Renal pelvis (tissue), 4 donors: ENCODE measurements around the gene STAG1. TPM values are rescaled to one million over a fixed set of nuclear protein-coding genes. Genes with fewer than 3 reads are reported as not detected.
"Not testable (repeated sequence)": the region's sequence is repeated elsewhere in the genome, so short reads cannot be mapped to it uniquely, and the experiment has no call there.

Experiments
- DNase-seq: peaks from one replicate; pipeline ENCODE4 v3.0.0-alpha.2; 2013
- polyA plus RNA-seq, 3 donors: library from polyadenylated mRNA; unstranded; fragments of 120-200 nt; gene quantifications; one replicate each; pipeline ENCODE4 v1.2.1, GENCODE V29; 2013; ENCODE audit not compliant: insufficient read length in 3 of 3

The STAG1 gene
- polyA plus RNA-seq, 3 donors, result 43.6 to 49.8 (median 45.2) TPM

DNA sequence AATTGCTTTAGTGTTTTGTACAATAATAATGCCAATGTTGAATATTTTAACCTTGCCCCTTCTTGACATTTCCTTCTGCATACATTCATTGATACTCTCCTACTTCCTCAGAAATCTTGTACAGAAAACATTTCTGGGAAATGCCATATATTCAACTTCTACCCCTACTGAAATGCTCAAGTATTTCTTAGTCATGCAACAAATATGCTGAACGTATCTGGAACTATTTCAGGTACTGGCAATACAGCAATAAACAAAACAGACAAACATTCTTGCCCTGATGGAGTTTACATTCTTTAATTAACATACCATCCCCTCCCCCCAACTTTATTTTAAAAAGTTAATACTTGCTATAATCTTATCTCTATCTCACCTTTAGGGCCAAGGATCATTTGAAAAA, 147.2 kb downstream of the STAG1 start:
- no peak for DNase-seq

- DNase-seq, result no peak
Measured at GRCh38 chr3:136602818-136603217, 149.4 kb downstream of the STAG1 start.

GRCh38 chr3:136595913-136596697, 156.1 kb downstream of the STAG1 start:
- no peak for DNase-seq

GRCh38 chr3:136586580-136586979, 165.6 kb downstream of the STAG1 start:
- no peak for DNase-seq

- no peak for DNase-seq
Measured at GRCh38 chr3:136584728-136585127, 167.4 kb downstream of the STAG1 start.

DNA sequence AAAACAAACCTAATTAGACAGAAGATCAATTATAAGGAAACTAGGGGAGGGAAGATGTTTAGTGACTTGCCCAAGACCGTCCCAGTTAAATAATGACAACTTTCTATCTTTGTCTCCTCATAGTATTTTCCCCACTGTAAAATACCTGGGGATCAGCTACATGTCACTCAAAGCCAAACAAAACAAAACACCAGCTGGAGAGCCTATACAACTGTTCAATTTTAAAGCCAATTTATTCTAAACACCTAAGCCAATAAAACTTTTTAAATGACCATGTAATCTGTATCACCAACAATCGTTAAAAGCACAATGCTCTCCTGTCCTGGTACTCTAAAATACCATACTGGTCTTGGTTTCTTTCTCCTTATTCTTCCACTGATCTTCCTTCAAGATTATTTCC, 168.4 kb downstream of the STAG1 start:
- no peak for DNase-seq

- DNase-seq, result no peak
Measured at GRCh38 chr3:136577791-136578190, 174.4 kb downstream of the STAG1 start.

GRCh38 chr3:136576279-136577009, 175.7 kb downstream of the STAG1 start:
- no peak for DNase-seq

DNA sequence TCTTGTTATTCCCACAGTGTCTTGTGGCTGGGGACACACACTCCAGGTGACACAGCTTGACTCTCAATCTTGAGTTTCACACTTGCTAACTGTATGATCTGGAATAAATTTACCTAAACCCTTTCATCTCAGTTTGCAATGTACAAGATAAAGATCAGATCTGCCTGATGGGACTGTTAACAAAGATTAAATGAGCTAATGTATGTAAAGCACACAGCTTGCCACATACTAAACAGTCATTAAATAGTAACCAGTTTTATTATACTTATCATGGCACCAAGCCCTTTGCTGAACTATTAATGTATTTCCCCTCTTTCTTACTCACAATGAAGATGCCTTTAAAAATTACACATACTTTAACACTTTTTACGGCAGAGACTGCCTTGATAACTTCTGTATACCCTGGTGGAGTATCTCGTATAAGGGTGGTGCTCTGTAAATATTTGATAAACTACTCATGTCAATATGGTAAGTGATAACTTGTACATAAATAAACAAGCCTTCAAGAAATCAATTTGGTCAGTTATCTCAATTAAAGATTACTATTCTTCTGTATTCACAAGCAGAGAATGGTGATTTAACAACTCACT, 184.5 kb downstream of the STAG1 start:
- no peak for DNase-seq

GRCh38 chr3:136564962-136565361, 187.2 kb downstream of the STAG1 start:
- DNase-seq, result not testable (repeated sequence)

DNA sequence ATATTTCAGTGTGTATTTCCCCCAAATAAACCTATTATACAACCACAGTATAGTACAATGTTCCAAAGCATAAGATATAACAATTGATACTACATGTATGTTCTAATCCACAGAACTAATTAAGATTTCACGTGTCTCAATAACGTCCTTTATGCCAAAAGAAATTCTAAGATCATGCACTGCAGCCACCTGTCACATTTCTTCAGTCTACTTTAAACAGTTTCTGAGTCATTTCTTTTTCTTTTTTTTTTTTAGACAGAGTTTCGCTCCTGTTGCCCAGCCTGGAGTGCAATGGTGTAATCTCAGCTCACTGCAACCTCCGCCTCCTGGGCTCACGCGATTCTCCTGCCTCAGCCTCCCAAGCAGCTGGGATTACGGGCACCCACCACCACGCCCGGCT, 190.2 kb downstream of the STAG1 start:
- no peak for DNase-seq

DNA sequence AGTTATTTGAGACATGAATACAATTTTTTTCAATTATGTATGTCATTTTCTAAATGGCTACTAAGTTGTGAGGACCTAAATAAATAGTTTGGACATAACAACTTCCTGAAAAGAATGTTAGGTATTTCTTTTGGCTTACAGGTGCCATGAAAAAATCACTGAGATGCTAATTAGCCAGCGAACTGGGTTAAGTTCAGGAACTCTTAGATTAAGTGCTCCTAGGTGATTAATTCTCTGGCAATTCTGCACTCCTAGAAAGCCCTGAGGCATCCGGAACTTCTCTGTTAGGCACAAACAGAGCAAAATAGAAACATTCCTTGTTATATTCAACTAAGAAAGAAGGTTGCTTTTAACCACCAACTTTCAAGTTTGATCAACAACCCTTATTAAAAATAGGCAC, 192.3 kb downstream of the STAG1 start:
- DNase-seq, result no peak

GRCh38 chr3:136549461-136549860, 202.7 kb downstream of the STAG1 start:
- not testable (repeated sequence) for DNase-seq

DNA sequence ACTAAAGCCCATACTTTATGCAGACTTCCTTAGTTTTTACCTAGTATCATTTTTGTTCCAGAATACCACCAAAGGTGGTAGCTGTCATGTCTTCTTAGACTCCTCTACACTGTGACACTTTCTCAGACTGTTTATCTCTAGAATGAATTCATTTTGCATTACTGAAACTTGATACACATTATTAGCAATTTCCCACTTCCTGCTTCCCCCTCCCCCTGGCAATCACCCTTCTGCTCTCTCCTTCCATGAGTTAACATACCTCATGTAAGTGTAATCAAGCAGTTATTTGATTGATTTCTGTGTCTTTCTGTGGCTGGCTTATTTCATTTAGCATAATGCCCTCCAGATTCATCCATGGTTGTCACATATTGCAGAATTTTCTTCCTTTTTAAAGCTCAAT, 204.9 kb downstream of the STAG1 start:
- DNase-seq, result no peak

DNA sequence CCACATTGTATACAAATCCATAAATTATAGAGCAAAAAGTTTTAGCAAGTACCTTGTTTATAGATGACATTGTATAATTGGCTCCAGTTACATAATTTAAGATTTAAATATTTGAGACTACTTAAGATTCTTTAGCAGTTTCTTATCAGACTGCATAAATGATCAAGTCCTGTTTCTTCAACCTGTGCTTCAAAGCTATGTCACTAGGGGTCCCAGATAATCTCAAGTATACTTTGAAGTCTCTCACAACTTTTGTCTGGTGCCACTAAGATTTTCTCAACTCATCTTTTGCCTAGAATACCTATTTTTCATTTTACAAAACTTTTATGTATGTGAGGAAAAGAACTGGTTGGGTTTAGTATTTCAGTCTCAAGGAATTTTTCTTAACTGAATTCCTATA, 205.5 kb downstream of the STAG1 start:
- no peak for DNase-seq

DNA sequence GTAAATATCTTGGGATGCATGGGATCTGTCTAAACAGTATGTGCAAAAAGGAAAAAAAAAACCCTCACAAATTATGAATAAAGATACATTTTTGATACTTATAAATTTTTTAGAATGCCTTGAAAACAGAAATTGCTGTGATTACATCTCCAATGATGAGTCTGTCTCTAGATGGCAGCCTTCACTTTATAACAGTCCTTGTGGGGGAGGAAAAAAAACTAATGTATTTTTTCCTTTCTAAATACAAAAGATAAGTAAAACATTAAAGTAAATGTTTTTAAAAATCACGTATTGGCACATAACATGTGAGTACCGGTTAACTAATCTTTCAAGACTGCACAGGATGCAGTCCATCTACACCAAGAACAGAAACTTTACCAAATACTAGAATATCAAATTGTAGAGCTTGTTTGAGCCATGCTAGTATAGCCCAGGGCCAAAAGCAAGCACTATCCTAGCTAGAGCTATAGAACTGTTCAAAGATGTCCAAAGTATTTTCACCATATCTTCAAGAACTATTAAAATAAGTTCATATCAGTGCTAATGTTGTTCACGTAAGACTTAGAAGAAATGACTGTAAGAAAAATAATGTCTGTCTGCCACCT, 206.4 kb downstream of the STAG1 start:
- DNase-seq, result no peak

DNA sequence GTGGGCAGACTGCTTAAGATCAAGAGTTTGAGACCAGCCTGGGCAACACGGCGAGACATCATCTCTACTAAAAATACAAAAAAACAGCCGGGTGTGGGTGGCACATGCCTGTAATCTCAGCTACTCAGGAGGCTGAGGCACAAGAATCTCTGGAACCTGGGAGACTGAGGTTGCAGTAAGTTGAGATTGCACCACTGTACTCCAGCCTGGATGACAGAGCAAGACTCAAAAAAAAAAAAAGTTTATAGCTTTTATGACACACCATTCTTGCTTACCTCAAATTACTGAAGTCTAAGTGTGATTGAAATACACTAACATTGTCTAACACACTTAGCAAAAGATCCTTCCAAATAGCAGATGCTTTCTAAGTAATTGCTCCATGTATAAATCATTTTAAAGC, 207.6 kb downstream of the STAG1 start:
- no peak for DNase-seq

GRCh38 chr3:136543385-136543784, 208.8 kb downstream of the STAG1 start:
- no peak for DNase-seq

DNA sequence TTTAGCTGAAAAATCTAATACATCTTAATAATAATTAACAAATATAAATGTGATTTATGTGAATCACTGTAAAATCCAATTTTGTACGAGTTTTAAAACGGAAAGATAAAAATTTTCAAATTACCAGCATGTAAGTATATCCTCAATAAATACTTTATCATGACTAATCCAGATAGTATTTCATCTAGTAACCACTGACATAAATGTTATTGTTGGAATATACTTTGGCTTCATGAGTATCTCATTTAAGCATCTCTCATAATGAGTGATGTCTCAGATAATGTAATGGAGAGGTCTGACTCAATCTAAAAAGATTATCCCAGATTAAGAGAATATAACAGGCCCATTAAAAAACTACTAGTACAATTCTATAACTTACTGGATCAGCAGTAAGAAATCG, 216.3 kb downstream of the STAG1 start:
- no peak for DNase-seq

DNA sequence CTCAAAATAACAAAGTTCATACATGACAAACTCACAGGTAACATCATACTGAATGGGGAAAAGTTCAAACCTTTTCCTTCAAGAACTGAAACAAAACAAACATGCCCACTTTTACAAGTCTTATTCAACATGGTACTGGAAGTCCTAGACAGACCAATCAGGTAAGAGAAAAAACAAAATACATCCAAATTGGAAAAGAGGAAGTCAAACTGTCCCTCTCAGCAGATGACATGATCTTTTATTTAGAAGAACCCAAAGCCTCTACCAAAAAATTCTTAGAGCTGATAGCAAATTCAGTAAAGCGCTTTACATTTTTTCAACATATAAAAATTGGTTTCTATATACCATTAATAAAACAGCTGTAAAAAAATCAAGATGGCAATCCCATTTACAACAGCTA, 219.4 kb downstream of the STAG1 start:
- DNase-seq, result no peak

GRCh38 chr3:136518102-136518501, 234.1 kb downstream of the STAG1 start:
- DNase-seq, result no peak

- DNase-seq, result no peak
Measured at GRCh38 chr3:136516656-136517055, 235.5 kb downstream of the STAG1 start.

- no peak for DNase-seq
Measured at GRCh38 chr3:136516095-136516494, 236.1 kb downstream of the STAG1 start.
